Heart left ventricle (tissue), 16 donors: ENCODE results near the gene SNX6. TPM values are rescaled to one million over a fixed set of nuclear protein-coding genes. Genes with fewer than 3 reads are reported as not detected.
"Not testable (repeated sequence)": the region's sequence is repeated elsewhere in the genome, so short reads cannot be mapped to it uniquely, and the experiment has no call there.

Experiments
- ATAC-seq, 4 donors: fragments of 200-7000 bp; cut with Tn5 transposase; one replicate each; pipeline ENCODE4 v1.9.1; 2020 to 2022; ENCODE audit warnings: moderate library complexity in 4 of 4, mild to moderate bottlenecking in 3 of 4, moderate number of reproducible peaks in 1 of 4
- DNase-seq, 5 donors: peaks; one replicate each; pipeline ENCODE4 v3.0.0-alpha.2; 2020
- H3K27ac ChIP-seq, 12 donors: fragments of 200-600 bp; sonication (generic) in 4 of 12; one replicate each; pipeline versions ENCODE4 v1.5.0 to v1.8.0; 2016 to 2022; ENCODE audit warnings: mild to moderate bottlenecking in 2 of 12
- H3K27me3 ChIP-seq, 9 donors: fragments of 200-600 bp; sonication (generic) in 2 of 9; one replicate each; pipeline versions ENCODE4 v1.5.1 to v1.8.0; 2016 to 2022; ENCODE audit warnings: mild to moderate bottlenecking in 3 of 9
- H3K36me3 ChIP-seq, 9 donors: fragments of 200-600 bp; sonication (generic) in 2 of 9; one replicate each; pipeline versions ENCODE4 v1.5.0 to v1.8.0; 2018 to 2022; ENCODE audit warnings: mild to moderate bottlenecking in 2 of 9
- H3K4me1 ChIP-seq, 12 donors: fragments of 200-600 bp; sonication (generic) in 4 of 12; one replicate each; pipeline versions ENCODE4 v1.5.0 to v1.8.0; 2016 to 2022; ENCODE audit warnings: mild to moderate bottlenecking in 3 of 12
- H3K4me3 ChIP-seq, 12 donors: fragments of 200-600 bp; sonication (generic) in 4 of 12; one replicate each; pipeline versions ENCODE4 v1.5.0 to v1.8.0; 2017 to 2022; ENCODE audit warnings: mild to moderate bottlenecking in 9 of 12, moderate library complexity in 4 of 12
- H3K9me3 ChIP-seq, 12 donors: fragments of 200-600 bp; sonication (generic) in 4 of 12; one replicate each; pipeline versions ENCODE4 v1.5.0 to v1.8.0; 2016 to 2022; ENCODE audit warnings: mild to moderate bottlenecking in 1 of 12
- CTCF ChIP-seq, 12 donors: fragments of 200-600 bp; sonication (generic) in 4 of 12; IDR thresholded peaks; one replicate each; pipeline versions ENCODE4 v1.5.0 to v1.8.0; 2018 to 2022; ENCODE audit warnings: antibody characterized with exemption in 12 of 12, mild to moderate bottlenecking in 5 of 12
- POLR2A ChIP-seq, 2 donors: fragments of 450-650 bp; IDR thresholded peaks; one replicate each; pipeline ENCODE4 v1.6.1; 2017; ENCODE audit warnings: antibody characterized with exemption in 2 of 2, mild to moderate bottlenecking in 2 of 2, moderate library complexity in 2 of 2
- WGBS, 4 donors: extraction: QIAGEN DNeasy Blood & Tissue Kit in 2 of 4; methylation state at CpG; one replicate each; pipeline versions ENCODE4 v1.1.5 to v1.1.7; 2013 to 2018; 5-methylcytosine and 5-hydroxymethylcytosine counted together
- intact Hi-C, 10 donors: fragments of 100-400 bp; cut with DNase I; formaldehyde crosslinking; loops; one replicate each; pipeline versions ENCODE4 v1.11.1 to v1.14.2; 2022
- polyA plus RNA-seq, 2 donors: library from polyadenylated mRNA; stranded (reverse); fragments of 200-250 nt; gene quantifications; one replicate each; pipeline ENCODE4 v1.2.3, GENCODE V29; 2013
- total RNA-seq, 9 donors: library from RNA; depleted of rRNA in 2 of 9; stranded (reverse); fragments of >200 nt in 2 of 9; fragmentation: NEBNext Ultra II Directional in 3 of 9; extraction: Animal tissue kit (Norgen Biotek cat#: 25700) in 3 of 9; gene quantifications; one replicate each; pipeline versions ENCODE4 v1.1.0 to v1.2.4, GENCODE V29; 2016 to 2023
- donor health status: ischemic (EF 13 %, LVEDD 7.1; RV severe dilation, severe dysfunction).
- donor health status: healthy with polysubstance abuse.
- donor health status: DM: no; HTN: yes; CAD: no.
- donor health status: DM: no; HTN: no; CAD: no.
- donor health status: ischemic (EF 25% LVEDD 6.9; RV normal size, moderate dysfunction).
- donor health status: ischemic (EF 25% LVEDD 5.7; RV mildly dilated, moderate dysfunction).
- donor health status: healthy.
- donor health status: DM: yes; HTN: yes; CAD: no.
- donor health status: ischemic (EF 35%, LVEDD 5.7; RV mildly dilated, moderate dysfunction).
- donor health status: nonischemic (EF 11% LVEDD 7.7; RV severe dilation, severe dysfunction).
- donor health status: DM: yes; HTN: yes; CAD: no.
- donor health status: PGD.
- donor health status: ischemic (EF 29% LVEDD 5.4; RV normal size, mild dysfunction).
- donor health status: nonischemic (EF 23%, LVEDD 6.1; RV moderate dilation, normal function).

The SNX6 gene
- total and polyA plus RNA-seq, 11 donors: 13.4 to 103 (median 64.3) TPM

GRCh38 chr14:34536951-34537676 lies 92.8 kb downstream of the SNX6 start:
- Histone ChIP-seq H3K9me3 (no peaks in the 10 kb centered on the region), H3K27me3 (no peaks in the 10 kb centered on the region), H3K36me3 (peaks cover 0 to 57% (median 45%) of the 10 kb centered on the region in 9 donors), H3K4me1 (peaks cover 0 to 26% (median 19%) of the 10 kb centered on the region in 12 donors), H3K27ac (no peak overlapping the region), H3K4me3 (peak overlapping the region in 2 of 12 donors; percentile 68 to 73)
- WGBS, 4 donors: 86 to 91% (median 87%) methylated on average over 4 of the region's 4 CpGs
- intact Hi-C loops: loop anchor here in 4 of 10 donors (5.0 to 10.0 kb wide), 4 partner anchors 70 to 205 kb away; partner anchors contain the start of gene SPTSSA (in 3 of the 4)
- no peak for ATAC-seq
- DNase-seq: no peak
- TF ChIP-seq POLR2A (IDR thresholded peaks at IDR 0.05): no peak

- no peak overlapping the region for H3K4me3 ChIP-seq
- H3K36me3 ChIP-seq: peaks cover 3 to 100% (median 99%) of the 10 kb centered on the region in 9 donors
- DNase-seq: no peak
- no peak for ATAC-seq
- H3K27me3 ChIP-seq: no peaks in the 10 kb centered on the region
- WGBS, 4 donors: 91 to 97% (median 95%) methylated on average over 1 of the region's 1 CpG
- H3K9me3 ChIP-seq: no peaks in the 10 kb centered on the region
- intact Hi-C loops: loop anchor here in 1 of 10 donors (10.0 kb wide), 1 partner anchor 47 kb away; no protein-coding TSS in a partner anchor
- H3K27ac ChIP-seq: no peak overlapping the region
- TF ChIP-seq CTCF (IDR thresholded peaks at IDR 0.05): no peak
- no peak for TF ChIP-seq POLR2A (IDR thresholded peaks at IDR 0.05)
- no peaks in the 10 kb centered on the region for H3K4me1 ChIP-seq
These were observed 102.4 kb downstream of the SNX6 start for GRCh38 chr14:34527591-34527990.

GRCh38 chr14:34524216-34524615 lies 105.7 kb downstream of the SNX6 start:
- H3K27ac ChIP-seq, H3K4me1 ChIP-seq, H3K4me3 ChIP-seq, H3K9me3 ChIP-seq, ATAC-seq, H3K27me3 ChIP-seq, DNase-seq: not testable (repeated sequence)
- intact Hi-C loops: loop anchor here in 1 of 10 donors (10.0 kb wide), 1 partner anchor 51 kb away; no protein-coding TSS in a partner anchor
- 96 to 98% (median 97%) methylated on average over 8 of the region's 8 CpGs for WGBS, 4 donors
- peaks cover 3 to 100% (median 100%) of the 10 kb centered on the region in 9 donors for H3K36me3 ChIP-seq

- Histone ChIP-seq H3K4me1 (no peaks in the 10 kb centered on the region), H3K36me3 (peaks cover 3 to 100% (median 99%) of the 10 kb centered on the region in 9 donors), H3K4me3 (no peak overlapping the region), H3K9me3 (no peaks in the 10 kb centered on the region), H3K27ac (no peak overlapping the region), H3K27me3 (no peaks in the 10 kb centered on the region)
- no peak for ATAC-seq
- TF ChIP-seq POLR2A (IDR thresholded peaks at IDR 0.05): no peak
- TF ChIP-seq CTCF (IDR thresholded peaks at IDR 0.05): no peak
- intact Hi-C loops: loop anchor here in 1 of 10 donors (10.0 kb wide), 1 partner anchor 52 kb away; no protein-coding TSS in a partner anchor
- 82 to 90% (median 86%) methylated on average over 2 of the region's 2 CpGs for WGBS, 4 donors
- DNase-seq: no peak
These were observed 107.5 kb downstream of the SNX6 start for GRCh38 chr14:34522496-34522895.

GRCh38 chr14:34521071-34521470 lies 108.9 kb downstream of the SNX6 start:
- ATAC-seq, H3K27ac ChIP-seq, H3K4me1 ChIP-seq, DNase-seq, H3K27me3 ChIP-seq, H3K9me3 ChIP-seq, H3K4me3 ChIP-seq: not testable (repeated sequence)
- 89 to 98% (median 98%) methylated on average over 6 of the region's 6 CpGs for WGBS, 4 donors
- H3K36me3 ChIP-seq: peaks cover under 1 to 100% (median 94%) of the 10 kb centered on the region in 9 donors
- intact Hi-C loops: loop anchor here in 1 of 10 donors (10.0 kb wide), 1 partner anchor 54 kb away; no protein-coding TSS in a partner anchor

GRCh38 chr14:34520304-34520970 lies 109.5 kb downstream of the SNX6 start:
- H3K9me3 ChIP-seq, H3K27me3 ChIP-seq, H3K4me1 ChIP-seq, H3K27ac ChIP-seq, DNase-seq, H3K4me3 ChIP-seq, ATAC-seq: not testable (repeated sequence)
- H3K36me3 ChIP-seq: peaks cover 0 to 100% (median 94%) of the 10 kb centered on the region in 9 donors
- intact Hi-C loops: loop anchor here in 1 of 10 donors (10.0 kb wide), 1 partner anchor 54 kb away; no protein-coding TSS in a partner anchor
- 93 to 98% (median 97%) methylated on average over 7 of the region's 7 CpGs for WGBS, 4 donors
